Esophagus squamous epithelium (tissue), 5 donors: ENCODE measurements around the gene UGT1A4. TPM values are rescaled to one million over a fixed set of nuclear protein-coding genes. Genes with fewer than 3 reads are reported as not detected.

Experiments used
- DNase-seq: peaks from one replicate; lab custom pipeline; 2025; lab: John Stamatoyannopoulos, UW
- H3K27ac ChIP-seq, 4 donors: fragments of 200-600 bp; sonication (generic); one replicate each; pipeline ENCODE4 v1.5.1; 2016 to 2019; ENCODE audit warnings: mild to moderate bottlenecking in 1 of 4
- H3K27me3 ChIP-seq, 4 donors: fragments of 200-600 bp; sonication (generic); 1 replicate in 3 of 4; 2 replicates in 1 of 4; pipeline versions ENCODE4 v1.5.1 to v1.6.0; 2017 to 2021; ENCODE audit warnings: antibody characterized with exemption in 1 of 4
- H3K36me3 ChIP-seq, 3 donors: fragments of 200-600 bp; sonication (generic); one replicate each; pipeline ENCODE4 v1.5.1; 2016 to 2019
- H3K4me1 ChIP-seq, 3 donors: fragments of 200-600 bp; sonication (generic); one replicate each; pipeline ENCODE4 v1.5.1; 2017 to 2019
- H3K4me3 ChIP-seq, 4 donors: fragments of 200-600 bp; sonication (generic); 1 replicate in 3 of 4; 2 replicates in 1 of 4; pipeline ENCODE4 v1.5.1; 2016 to 2019; ENCODE audit warnings: mild to moderate bottlenecking in 2 of 4, moderate library complexity in 1 of 4
- H3K9me3 ChIP-seq, 3 donors: fragments of 200-600 bp; sonication (generic); one replicate each; pipeline ENCODE4 v1.5.1; 2016 to 2019
- POLR2A ChIP-seq, 4 donors: fragments of 450-650 bp; IDR thresholded peaks; one replicate each; pipeline ENCODE4 v1.6.1; 2017; ENCODE audit warnings: antibody characterized with exemption in 4 of 4, mild to moderate bottlenecking in 4 of 4, moderate library complexity in 3 of 4
- WGBS, 2 donors: methylation state at CpG; one replicate each; pipeline ENCODE4 v1.1.5; 2018; 5-methylcytosine and 5-hydroxymethylcytosine counted together
- intact Hi-C: fragments of 100-400 bp; cut with DNase I; formaldehyde crosslinking; loops from one replicate; pipeline ENCODE4 v1.15.0; 2022
- total RNA-seq, 4 donors: library from RNA; depleted of rRNA; stranded (reverse); fragments of >200 nt; gene quantifications; one replicate each; pipeline ENCODE4 v1.1.0, GENCODE V29; 2016
- TF ChIP-seq, protein P1 (sequence below), 6 experiments: fragments of 450-650 bp in 4 of 6; fragments of 200-600 bp in 2 of 6; sonication (generic) in 2 of 6; IDR thresholded peaks; one replicate each; pipeline ENCODE4 v1.5.1; 2016 to 2019; ENCODE audit warnings: antibody characterized with exemption in 6 of 6, mild to moderate bottlenecking in 4 of 6, moderate library complexity in 4 of 6
- donor health status: DM: yes; HTN: yes; CAD: no.

The UGT1A4 gene
- total RNA-seq, 4 donors from 2014 or later, result 1.1 to 7.4 (median 3.4) TPM

GRCh38 chr2:233706720-233707119 lies 11.8 kb upstream of the UGT1A4 start:
- TF ChIP-seq, protein P1, sequence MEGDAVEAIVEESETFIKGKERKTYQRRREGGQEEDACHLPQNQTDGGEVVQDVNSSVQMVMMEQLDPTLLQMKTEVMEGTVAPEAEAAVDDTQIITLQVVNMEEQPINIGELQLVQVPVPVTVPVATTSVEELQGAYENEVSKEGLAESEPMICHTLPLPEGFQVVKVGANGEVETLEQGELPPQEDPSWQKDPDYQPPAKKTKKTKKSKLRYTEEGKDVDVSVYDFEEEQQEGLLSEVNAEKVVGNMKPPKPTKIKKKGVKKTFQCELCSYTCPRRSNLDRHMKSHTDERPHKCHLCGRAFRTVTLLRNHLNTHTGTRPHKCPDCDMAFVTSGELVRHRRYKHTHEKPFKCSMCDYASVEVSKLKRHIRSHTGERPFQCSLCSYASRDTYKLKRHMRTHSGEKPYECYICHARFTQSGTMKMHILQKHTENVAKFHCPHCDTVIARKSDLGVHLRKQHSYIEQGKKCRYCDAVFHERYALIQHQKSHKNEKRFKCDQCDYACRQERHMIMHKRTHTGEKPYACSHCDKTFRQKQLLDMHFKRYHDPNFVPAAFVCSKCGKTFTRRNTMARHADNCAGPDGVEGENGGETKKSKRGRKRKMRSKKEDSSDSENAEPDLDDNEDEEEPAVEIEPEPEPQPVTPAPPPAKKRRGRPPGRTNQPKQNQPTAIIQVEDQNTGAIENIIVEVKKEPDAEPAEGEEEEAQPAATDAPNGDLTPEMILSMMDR (IDR thresholded peaks at IDR 0.05), result no peak
- no peak for TF ChIP-seq POLR2A (IDR thresholded peaks at IDR 0.05)
- H3K4me3 ChIP-seq, result no peak overlapping the region
- peak overlapping the region; percentile 38 to 87 (median 79) for H3K27ac ChIP-seq
- H3K27me3 ChIP-seq, result no peaks in the 10 kb centered on the region
- no peaks in the 10 kb centered on the region for H3K9me3 ChIP-seq
- H3K36me3 ChIP-seq, result no peaks in the 10 kb centered on the region
- DNase-seq, result no peak
- 14 to 45% methylated on average over 1 of the region's 1 CpG for WGBS, 2 donors
- peaks cover 0 to 66% (median 12%) of the 10 kb centered on the region in 3 donors for H3K4me1 ChIP-seq
- intact Hi-C loops, result no loop called here

GRCh38 chr2:233707940-233708644 lies 10.4 kb upstream of the UGT1A4 start:
- H3K9me3 ChIP-seq, result no peaks in the 10 kb centered on the region
- no peak overlapping the region for H3K4me3 ChIP-seq
- no peaks in the 10 kb centered on the region for H3K36me3 ChIP-seq
- intact Hi-C loops, result no loop called here
- H3K27ac ChIP-seq, result peak overlapping the region; percentile 58 to 87 (median 79)
- DNase-seq, result no peak
- TF ChIP-seq, protein P1 (IDR thresholded peaks at IDR 0.05), result no peak
- no peak for TF ChIP-seq POLR2A (IDR thresholded peaks at IDR 0.05)
- WGBS, 2 donors, result 48 to 62% methylated on average over 10 of the region's 10 CpGs
- H3K4me1 ChIP-seq, result peaks cover 0 to 63% (median 12%) of the 10 kb centered on the region in 3 donors
- H3K27me3 ChIP-seq, result no peaks in the 10 kb centered on the region

- no peaks in the 10 kb centered on the region for H3K9me3 ChIP-seq
- no peak overlapping the region for H3K4me3 ChIP-seq
- H3K36me3 ChIP-seq, result no peaks in the 10 kb centered on the region
- WGBS, 2 donors, result 83 to 86% methylated on average over 5 of the region's 5 CpGs
- H3K27me3 ChIP-seq, result no peaks in the 10 kb centered on the region
- TF ChIP-seq, protein P1 (IDR thresholded peaks at IDR 0.05), result no peak
- TF ChIP-seq POLR2A (IDR thresholded peaks at IDR 0.05), result no peak
- H3K4me1 ChIP-seq, result peaks cover 0 to 62% (median 12%) of the 10 kb centered on the region in 3 donors
- intact Hi-C loops, result no loop called here
- DNase-seq, result no peak
- peak overlapping the region in 3 of 4 donors; percentile 73 to 87 (median 84) for H3K27ac ChIP-seq
These were observed 9.6 kb upstream of the UGT1A4 start for GRCh38 chr2:233708942-233709341.

GRCh38 chr2:233711312-233712008 lies 7.1 kb upstream of the UGT1A4 start:
- intact Hi-C loops, result loop anchor here (10.0 kb wide), 1 partner anchor 237 kb away; no protein-coding TSS in a partner anchor
- DNase-seq, result peak; percentile 14
- no peaks in the 10 kb centered on the region for H3K9me3 ChIP-seq
- peak overlapping the region in 3 of 4 donors; percentile 10 to 60 (median 36) for H3K27ac ChIP-seq
- no peak for TF ChIP-seq POLR2A (IDR thresholded peaks at IDR 0.05)
- TF ChIP-seq, protein P1 (IDR thresholded peaks at IDR 0.05), result peak in 5 of 6 experiments; percentile 81 to 93 (median 86)
- no peaks in the 10 kb centered on the region for H3K36me3 ChIP-seq
- WGBS, 2 donors, result 28 to 29% methylated on average over 8 to 11 of the region's 11 CpGs
- H3K27me3 ChIP-seq, result no peaks in the 10 kb centered on the region
- peaks cover 0 to 40% (median 12%) of the 10 kb centered on the region in 3 donors for H3K4me1 ChIP-seq
- no peak overlapping the region for H3K4me3 ChIP-seq
